Fibroblast of lung (primary cell): Measurements from ENCODE around the gene NDUFS8. TPM values are rescaled to one million over a fixed set of nuclear protein-coding genes. Genes with fewer than 3 reads are reported as not detected.
A peak's percentile ranks its signal among the peaks of the same experiment; 100 is the strongest.
"Not testable (repeated sequence)": the region's sequence is repeated elsewhere in the genome, so short reads cannot be mapped to it uniquely, and the experiment has no call there.

Experiments used
- DNase-seq, 2 donors: peaks; one replicate each; pipeline versions ENCODE4 v3.0.0 to v3.0.0-alpha.2; 2010; ENCODE audit warnings: low read depth in 2 of 2
- H2AFZ ChIP-seq: 2 replicates; pipeline ENCODE4 v1.5.1; 2012; ENCODE audit warnings: low read length, control low read depth, inconsistent platforms
- H3K27ac ChIP-seq: 2 replicates; pipeline ENCODE4 v1.5.1; 2011; ENCODE audit warnings: low read length, control low read depth; ENCODE audit not compliant: insufficient read depth
- H3K27me3 ChIP-seq: 2 replicates; pipeline ENCODE4 v1.5.1; 2011; ENCODE audit warnings: mild to moderate bottlenecking, low read length; ENCODE audit not compliant: control insufficient read depth, insufficient read depth
- H3K36me3 ChIP-seq: 2 replicates; pipeline ENCODE4 v1.5.1; 2011; ENCODE audit warnings: low read length; ENCODE audit not compliant: control insufficient read depth, insufficient read depth
- H3K4me1 ChIP-seq: 2 replicates; pipeline ENCODE4 v1.5.1; 2011; ENCODE audit warnings: low read length; ENCODE audit not compliant: control insufficient read depth, insufficient read depth; ENCODE audit errors: extremely low read depth
- H3K4me2 ChIP-seq: 2 replicates; pipeline ENCODE4 v1.5.1; 2011; ENCODE audit warnings: low read length, control low read depth; ENCODE audit not compliant: insufficient read depth; ENCODE audit errors: extremely low read depth
- H3K4me3 ChIP-seq, 4 experiments: fragments of 200-600 bp in 1 of 4; sonication (generic) in 1 of 4; replicated peaks in 1 of 4; 2 replicates each; pipeline ENCODE4 v1.5.1; 2011 to 2016; ENCODE audit warnings: low read length in 4 of 4, low read depth in 3 of 4, mild to moderate bottlenecking in 3 of 4, control low read depth in 2 of 4, inconsistent platforms in 1 of 4, mixed read lengths in 1 of 4; ENCODE audit not compliant: insufficient read depth in 1 of 4; ENCODE audit errors: control extremely low read depth in 1 of 4
- H3K79me2 ChIP-seq: 2 replicates; pipeline ENCODE4 v1.5.1; 2012; ENCODE audit warnings: mild to moderate bottlenecking, low read length, inconsistent platforms; ENCODE audit not compliant: control insufficient read depth, insufficient read depth
- H3K9ac ChIP-seq: 2 replicates; pipeline ENCODE4 v1.5.1; 2011; ENCODE audit warnings: mild to moderate bottlenecking, low read length, control low read depth; ENCODE audit not compliant: insufficient read depth
- H3K9me3 ChIP-seq: 2 replicates; pipeline ENCODE4 v1.5.1; 2012; ENCODE audit warnings: low read depth, low read length; ENCODE audit not compliant: control insufficient read depth, insufficient read depth
- H4K20me1 ChIP-seq: 2 replicates; pipeline ENCODE4 v1.5.1; 2011; ENCODE audit warnings: low read length; ENCODE audit not compliant: control insufficient read depth, insufficient read depth; ENCODE audit errors: extremely low read depth
- CTCF ChIP-seq, 2 donors: IDR thresholded peaks in 1 of 2; conservative IDR thresholded peaks in 1 of 2; 1 replicate in 1 of 2; 2 replicates in 1 of 2; pipeline ENCODE4 v1.5.1; 2011 to 2012; ENCODE audit warnings: low read length in 2 of 2, control low read depth in 1 of 2, inconsistent platforms in 1 of 2, low read depth in 1 of 2, mild to moderate bottlenecking in 1 of 2
- polyA plus RNA-seq, 2 donors: library from polyadenylated mRNA; depleted of rRNA in 1 of 2; stranded (reverse) in 1 of 2; unstranded in 1 of 2; fragments of >200 nt; gene quantifications; 2 replicates each; pipeline ENCODE4 v1.2.1, GENCODE V29; 2011 to 2012; ENCODE audit warnings: missing spikeins in 1 of 2
- total RNA-seq: library from RNA; depleted of rRNA; stranded (reverse); fragments of >200 nt; gene quantifications from 2 replicates; pipeline ENCODE4 v1.2.1, GENCODE V29; 2014

Gene NDUFS8
- total and polyA plus RNA-seq, 2 donors (not counting 1 experiment from before 2014, with no cell fraction given): 36.3 to 148 TPM

DNA sequence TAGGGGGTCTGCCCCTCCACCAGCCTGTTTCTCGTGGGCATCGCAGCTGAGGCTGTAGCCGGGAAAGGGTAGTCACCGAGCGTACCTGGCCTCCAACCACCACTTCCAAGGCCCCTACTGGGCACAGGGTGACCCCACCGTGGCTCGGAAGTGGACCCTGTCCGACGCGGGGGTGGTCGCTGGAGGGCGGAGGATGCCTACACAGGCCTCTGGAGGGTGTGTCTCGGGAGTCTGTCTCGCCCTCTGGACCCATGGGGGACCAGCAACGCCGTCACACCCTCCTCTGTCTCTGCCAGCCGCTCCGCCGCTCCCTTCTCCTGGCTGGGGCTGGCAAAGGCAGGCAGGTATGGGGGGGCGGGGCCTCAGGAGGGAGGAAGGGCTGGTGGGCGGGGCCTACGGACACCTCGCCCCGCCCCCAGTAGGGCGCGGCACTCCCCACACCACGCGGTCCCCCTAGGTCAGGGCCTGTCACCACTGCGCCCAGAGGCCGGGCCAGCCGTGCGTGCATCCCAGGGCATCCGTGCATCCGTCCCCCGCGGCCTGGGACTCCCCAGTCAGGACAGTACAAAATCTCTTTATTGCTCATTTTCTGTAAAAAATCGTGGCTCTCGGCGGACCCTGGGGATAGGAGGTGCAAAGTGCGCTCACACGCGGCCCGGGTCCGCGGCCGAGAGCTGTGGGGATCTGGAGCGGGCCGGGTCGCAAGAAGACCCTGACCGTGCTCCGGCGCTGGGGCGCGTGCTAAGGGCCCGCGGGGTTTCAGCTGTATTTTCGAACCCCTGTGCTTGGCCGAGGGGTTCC, 39.7 kb upstream of the NDUFS8 start:
- not testable (repeated sequence) for H4K20me1 ChIP-seq, DNase-seq, H3K4me2 ChIP-seq, H3K4me3 ChIP-seq, H2AFZ ChIP-seq, H3K36me3 ChIP-seq, H3K9ac ChIP-seq, H3K9me3 ChIP-seq, H3K79me2 ChIP-seq, H3K4me1 ChIP-seq, H3K27me3 ChIP-seq, H3K27ac ChIP-seq

GRCh38 chr11:67991347-67992121, 38.9 kb upstream of the NDUFS8 start:
- H3K4me3 ChIP-seq, H3K36me3 ChIP-seq, H2AFZ ChIP-seq, H4K20me1 ChIP-seq, H3K4me2 ChIP-seq, H3K4me1 ChIP-seq, H3K9me3 ChIP-seq, H3K79me2 ChIP-seq, H3K27ac ChIP-seq, H3K27me3 ChIP-seq, DNase-seq, H3K9ac ChIP-seq: not testable (repeated sequence)

DNA sequence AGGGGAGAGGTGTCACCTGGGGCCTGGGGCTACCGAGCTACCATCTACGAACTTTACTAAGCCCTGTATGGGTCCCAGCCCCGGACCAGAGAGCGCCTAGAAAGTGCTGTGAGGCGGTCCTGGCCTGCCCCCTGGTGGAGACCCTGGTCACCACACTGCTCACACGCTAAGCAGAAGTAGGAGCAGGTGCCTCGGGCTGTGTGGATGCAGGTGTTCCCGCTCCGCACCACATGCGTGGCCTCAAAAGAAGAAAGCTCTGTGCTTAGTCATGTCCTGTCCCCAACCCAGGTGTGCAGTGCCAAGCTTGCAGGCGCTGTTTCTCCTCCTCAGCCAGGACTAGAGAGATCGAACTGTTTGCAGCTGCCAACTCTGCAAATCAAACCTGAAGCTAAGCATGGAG, 36.7 kb upstream of the NDUFS8 start:
- H3K9ac ChIP-seq, H3K27me3 ChIP-seq, H3K79me2 ChIP-seq, H2AFZ ChIP-seq, H3K4me1 ChIP-seq, H3K4me2 ChIP-seq, H3K4me3 ChIP-seq, H4K20me1 ChIP-seq, H3K36me3 ChIP-seq, DNase-seq, H3K27ac ChIP-seq, H3K9me3 ChIP-seq: not testable (repeated sequence)
- peak; percentile 26 to 53 for TF ChIP-seq CTCF (conservative IDR thresholded peaks at IDR 0.05 in 1 of 2, IDR thresholded peaks at IDR 0.05 in 1 of 2; ENCODE audit: low read depth in 1 of 2, low read length in 2 of 2)

- not testable (repeated sequence) for H3K4me3 ChIP-seq, H3K27me3 ChIP-seq, DNase-seq
Observed at GRCh38 chr11:67994387-67994786, 36.1 kb upstream of the NDUFS8 start.

GRCh38 chr11:67995129-67995528, 35.4 kb upstream of the NDUFS8 start:
- not testable (repeated sequence) for H3K9ac ChIP-seq, H3K79me2 ChIP-seq

More at GRCh38 chr11:67994387-67994786, 36.1 kb upstream of the NDUFS8 start:
- not testable (repeated sequence) for H4K20me1 ChIP-seq, H3K79me2 ChIP-seq, H2AFZ ChIP-seq, H3K4me2 ChIP-seq, H3K9me3 ChIP-seq, H3K36me3 ChIP-seq, H3K27ac ChIP-seq, H3K4me1 ChIP-seq, H3K9ac ChIP-seq

GRCh38 chr11:67995579-67995978, 34.9 kb upstream of the NDUFS8 start:
- not testable (repeated sequence) for H3K4me3 ChIP-seq, H3K36me3 ChIP-seq, H2AFZ ChIP-seq, H3K27me3 ChIP-seq, H3K9ac ChIP-seq, H4K20me1 ChIP-seq, H3K4me2 ChIP-seq, H3K9me3 ChIP-seq, H3K4me1 ChIP-seq, DNase-seq, H3K27ac ChIP-seq, H3K79me2 ChIP-seq

More at GRCh38 chr11:67995129-67995528, 35.4 kb upstream of the NDUFS8 start:
- not testable (repeated sequence) for H4K20me1 ChIP-seq, H3K4me2 ChIP-seq, H2AFZ ChIP-seq, H3K4me1 ChIP-seq, DNase-seq, H3K27me3 ChIP-seq, H3K36me3 ChIP-seq, H3K27ac ChIP-seq, H3K4me3 ChIP-seq, H3K9me3 ChIP-seq
